A549 (cell line): ENCODE measurements around the gene JAZF1. TPM values are rescaled to one million over a fixed set of nuclear protein-coding genes. Genes with fewer than 3 reads are reported as not detected.

Source experiments
- ATAC-seq, 2 experiments: fragments of 200-7000 bp in 1 of 2; fragments of >200 bp in 1 of 2; cut with Nextera tagmentation in 1 of 2; cut with Tn5 transposase in 1 of 2; 3 replicates each; pipeline versions ENCODE4 v1.8.0 to v1.9.1; 2018 to 2020; ENCODE audit warnings: mild to moderate bottlenecking in 1 of 2, moderate library complexity in 1 of 2
- CTCF ChIA-PET: fragments of 300-600 bp; sonication (Branson Sonifier 250); formaldehyde crosslinking; extraction: SDS; loops from one replicate; lab custom pipeline; 2021; ENCODE audit warnings: antibody characterized with exemption, inconsistent platforms; lab: Yijun Ruan, JAX
- POLR2A ChIA-PET: fragments of 350-600 bp; formaldehyde crosslinking; extraction: SDS; loops from one replicate; lab custom pipeline; 2021; ENCODE audit warnings: antibody characterized with exemption, inconsistent platforms; lab: Yijun Ruan, JAX
- DNase-seq, 2 experiments: peaks; one replicate each; pipeline versions ENCODE4 v3.0.0 to v3.0.0-alpha.2; 2011 to 2016; ENCODE audit warnings: low read depth in 1 of 2, low spot score in 1 of 2
- FAIRE-seq: peaks from 2 replicates; lab custom pipeline; 2011; peaks lifted over from hg19 to GRCh38; lab: Jason Lieb, UNC
- H3K27ac ChIP-seq, 2 experiments: fragments of >200 bp; sonication (Bioruptor Twin); formaldehyde crosslinking; 3 replicates each; pipeline ENCODE4 v1.5.1; 2016 to 2017
- H3K4me1 ChIP-seq: fragments of >200 bp; sonication (Bioruptor Twin); formaldehyde crosslinking; 3 replicates; pipeline ENCODE4 v1.6.1; 2016
- H3K4me2 ChIP-seq: fragments of >200 bp; sonication (Bioruptor Twin); formaldehyde crosslinking; 3 replicates; pipeline ENCODE4 v1.6.1; 2016
- H3K4me3 ChIP-seq: fragments of >200 bp; sonication (Bioruptor Twin); formaldehyde crosslinking; 3 replicates; pipeline ENCODE4 v1.5.1; 2016
- H3K9me3 ChIP-seq: fragments of >200 bp; sonication (Bioruptor Twin); formaldehyde crosslinking; 3 replicates; pipeline ENCODE4 v1.6.1; 2016
- CBX2 ChIP-seq: fragments of 200-600 bp; sonication (generic); IDR thresholded peaks from 2 replicates; pipeline ENCODE4 v1.6.1; 2016; ENCODE audit warnings: low read depth, mild to moderate bottlenecking, borderline replicate concordance
- CTCF ChIP-seq: fragments of >200 bp; sonication (Bioruptor Twin); formaldehyde crosslinking; IDR thresholded peaks from 3 replicates; pipeline ENCODE4 v1.5.1; 2016
- EHMT2 ChIP-seq: fragments of 200-600 bp; sonication (generic); IDR thresholded peaks from 2 replicates; pipeline ENCODE4 v1.6.1; 2016; ENCODE audit warnings: antibody characterized with exemption, low read depth, mild to moderate bottlenecking, moderate library complexity
- HDAC2 ChIP-seq: fragments of 200-600 bp; sonication (generic); IDR thresholded peaks from 2 replicates; pipeline ENCODE4 v1.6.1; 2016
- HES2 ChIP-seq: fragments of >200 bp; sonication (Bioruptor Twin); formaldehyde crosslinking; IDR thresholded peaks from 2 replicates; pipeline ENCODE4 v1.6.1; 2016
- HEYL ChIP-seq: fragments of 250-450 bp; sonication (Bioruptor Pico); IDR thresholded peaks from 2 replicates; pipeline ENCODE4 v1.8.0; 2021; ENCODE audit warnings: mild to moderate bottlenecking, moderate library complexity
- HMGXB4 ChIP-seq: fragments of 250-450 bp; sonication (Bioruptor Pico); IDR thresholded peaks from 2 replicates; pipeline ENCODE4 v1.5.0; 2021; ENCODE audit warnings: mild to moderate bottlenecking, moderate library complexity, borderline replicate concordance
- HOXB5 ChIP-seq: fragments of 250-450 bp; sonication (Bioruptor Pico); IDR thresholded peaks from 2 replicates; pipeline ENCODE4 v1.5.0; 2020; ENCODE audit warnings: mild to moderate bottlenecking, moderate library complexity
- JUN ChIP-seq, 2 experiments: fragments of >200 bp; sonication (Bioruptor Twin); formaldehyde crosslinking; IDR thresholded peaks; 2 replicates in 1 of 2; 3 replicates in 1 of 2; pipeline ENCODE4 v1.6.1; 2016 to 2017
- KDM5A ChIP-seq: fragments of 200-600 bp; sonication (generic); IDR thresholded peaks from 2 replicates; pipeline ENCODE4 v1.6.1; 2016; ENCODE audit warnings: antibody characterized with exemption, mild to moderate bottlenecking
- MAX ChIP-seq: IDR thresholded peaks from 2 replicates; pipeline ENCODE4 v1.6.1; 2012
- MYC ChIP-seq: IDR thresholded peaks from 2 replicates; pipeline ENCODE4 v1.6.1; 2012; ENCODE audit warnings: mild to moderate bottlenecking, inconsistent platforms, low read length, improper control_type of control experiment, borderline replicate concordance
- NPAS2 ChIP-seq: fragments of 250-450 bp; sonication (Bioruptor Pico); IDR thresholded peaks from 2 replicates; pipeline ENCODE4 v1.8.0; 2022; ENCODE audit warnings: mild to moderate bottlenecking, moderate library complexity, borderline replicate concordance
- NR3C1 ChIP-seq: fragments of >200 bp; sonication (Bioruptor Twin); formaldehyde crosslinking; IDR thresholded peaks from 3 replicates; pipeline ENCODE4 v1.6.1; 2017
- POLR2AphosphoS2 ChIP-seq: conservative IDR thresholded peaks from 2 replicates; pipeline ENCODE4 v1.6.1; 2012; ENCODE audit warnings: low read length, improper control_type of control experiment, inconsistent platforms
- RARB ChIP-seq: fragments of 250-450 bp; sonication (Bioruptor Pico); IDR thresholded peaks from 2 replicates; pipeline ENCODE4 v1.8.0; 2021; ENCODE audit warnings: mild to moderate bottlenecking, moderate library complexity
- REST ChIP-seq: fragments of 200-600 bp; sonication (generic); IDR thresholded peaks from 2 replicates; pipeline ENCODE4 v1.6.1; 2016; ENCODE audit warnings: antibody characterized with exemption, mild to moderate bottlenecking, moderate library complexity
- TFCP2L1 ChIP-seq: fragments of 250-450 bp; sonication (Bioruptor Pico); IDR thresholded peaks from 2 replicates; pipeline ENCODE4 v1.5.0; 2021; ENCODE audit warnings: mild to moderate bottlenecking
- TP53 ChIP-seq: fragments of 250-450 bp; sonication (Bioruptor Pico); IDR thresholded peaks from 2 replicates; pipeline ENCODE4 v1.5.0; 2021; ENCODE audit warnings: mild to moderate bottlenecking, moderate library complexity
- ZNF302 ChIP-seq: fragments of 250-450 bp; sonication (Bioruptor Pico); IDR thresholded peaks from 2 replicates; pipeline ENCODE4 v1.9.0; 2021; ENCODE audit warnings: inconsistent platforms, mild to moderate bottlenecking, moderate library complexity
- ZSCAN20 ChIP-seq: fragments of 250-450 bp; sonication (Bioruptor Pico); IDR thresholded peaks from 2 replicates; pipeline ENCODE4 v1.8.0; 2022; ENCODE audit warnings: mild to moderate bottlenecking, moderate library complexity
- WGBS: methylation state at CpG from one replicate; pipeline ENCODE4 v1.1.6; 2017; ENCODE audit errors: missing lambda C conversion rate; 5-methylcytosine and 5-hydroxymethylcytosine counted together
- polyA plus RNA-seq, 4 experiments: library from polyadenylated mRNA; depleted of rRNA in 3 of 4; stranded (reverse); fragments of >200 nt; fragmentation: RNase III in 1 of 4; extraction: RNeasy Plus Mini Kit Qiagen cat#74134 plus additional on column Dnase treatment in 1 of 4; gene quantifications; 2 replicates in 3 of 4; 3 replicates in 1 of 4; pipeline ENCODE4 v1.2.3, GENCODE V29; 2011 to 2017
- TF ChIP-seq, protein P1 (sequence below): fragments of 250-450 bp; sonication (Bioruptor Pico); IDR thresholded peaks from 2 replicates; pipeline ENCODE4 v1.5.0; 2020; ENCODE audit warnings: low read depth, mild to moderate bottlenecking, moderate library complexity

JAZF1 gene
- polyA plus RNA-seq, 2 of the 4 experiments (the other 2 are of a cell fraction): 1.9 to 2.8 TPM

DNA sequence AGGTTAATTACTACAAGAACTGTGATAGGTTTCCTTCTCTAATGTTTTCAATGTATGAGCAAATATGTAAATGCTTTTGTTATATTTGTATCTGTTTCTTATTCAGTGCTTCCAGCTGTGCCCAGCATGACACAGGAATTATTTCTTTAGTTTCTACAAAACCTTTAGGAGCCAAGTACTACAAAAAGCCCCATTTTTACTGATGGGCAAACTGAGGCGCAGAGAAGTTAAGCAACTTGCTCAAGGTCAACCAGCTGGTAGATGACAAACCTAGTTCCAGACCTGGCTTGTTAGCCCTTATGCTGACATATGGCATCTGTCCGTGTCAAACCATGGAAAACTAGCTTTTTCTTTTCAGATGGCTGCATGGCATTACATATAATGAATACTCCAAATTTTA, 134.6 kb downstream of the JAZF1 start:
- DNase-seq (no peak), FAIRE-seq (peak; percentile 54), ATAC-seq (no peak)
- TF ChIP-seq RARB (CRISPR knock-in tag): no peak
- no peak for TF ChIP-seq HES2
- no peak for TF ChIP-seq ZSCAN20
- no peak for TF ChIP-seq TFCP2L1 (CRISPR knock-in tag)
- TF ChIP-seq MYC: no peak
- TF ChIP-seq MAX: no peak
- TF ChIP-seq POLR2AphosphoS2: no peak
- no peak for TF ChIP-seq NPAS2 (CRISPR knock-in tag)
- TF ChIP-seq KDM5A: no peak
- no peak for TF ChIP-seq CTCF
- no peak for TF ChIP-seq CBX2
- no peak for TF ChIP-seq HDAC2
- no peak for TF ChIP-seq TP53 (CRISPR knock-in tag)
- TF ChIP-seq ZNF302 (CRISPR knock-in tag): no peak
- TF ChIP-seq HOXB5: no peak
- no peak for TF ChIP-seq EHMT2
- TF ChIP-seq HEYL (CRISPR knock-in tag): no peak
- no peak for TF ChIP-seq REST
- TF ChIP-seq, protein P1, sequence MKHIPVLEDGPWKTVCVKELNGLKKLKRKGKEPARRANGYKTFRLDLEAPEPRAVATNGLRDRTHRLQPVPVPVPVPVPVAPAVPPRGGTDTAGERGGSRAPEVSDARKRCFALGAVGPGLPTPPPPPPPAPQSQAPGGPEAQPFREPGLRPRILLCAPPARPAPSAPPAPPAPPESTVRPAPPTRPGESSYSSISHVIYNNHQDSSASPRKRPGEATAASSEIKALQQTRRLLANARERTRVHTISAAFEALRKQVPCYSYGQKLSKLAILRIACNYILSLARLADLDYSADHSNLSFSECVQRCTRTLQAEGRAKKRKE (CRISPR knock-in tag): no peak
- Histone ChIP-seq H3K4me2 (no peak overlapping the region), H3K27ac (peak overlapping the region in 1 of 2 experiments; percentile 40; a peak in 2 of 6 replicates), H3K4me3 (no peak overlapping the region), H3K9me3 (no peaks in the 10 kb centered on the region), H3K4me1 (peaks cover 33% of the 10 kb centered on the region)
- WGBS: 91% methylated on average over 2 of the region's 2 CpGs
- POLR2A ChIA-PET: no interaction called here
- CTCF ChIA-PET: interaction anchor here (0.9 to 3.7 kb wide), 4 partner anchors 11 to 33 kb away, joined by 3 to 25 read pairs (median 3); no protein-coding TSS in a partner anchor

- Histone ChIP-seq H3K4me3 (no peak overlapping the region), H3K27ac (peak overlapping the region; percentile 90 to 92; a peak in 4 of 6 replicates), H3K9me3 (no peaks in the 10 kb centered on the region), H3K4me2 (no peak overlapping the region), H3K4me1 (peaks cover 38% of the 10 kb centered on the region)
- FAIRE-seq: no peak
- POLR2A ChIA-PET: no interaction called here
- no peak for ATAC-seq
- WGBS: 98% methylated on average over 4 of the region's 4 CpGs
- CTCF ChIA-PET: interaction anchor here (0.7 to 3.7 kb wide), 5 partner anchors 11 to 34 kb away, joined by 3 to 25 read pairs (median 3); no protein-coding TSS in a partner anchor
- DNase-seq: no peak
- no peak for TF ChIP-seq JUN (IDR thresholded peaks at IDR 0.05)
- TF ChIP-seq HMGXB4 (CRISPR knock-in tag): no peak
- TF ChIP-seq NR3C1: no peak
- TF ChIP-seq, all 56 proteins: peak for 0
Measured at GRCh38 chr7:28045592-28045991, 135.0 kb downstream of the JAZF1 start.
